GM21390 (cell line): Measurements from ENCODE around the gene CHI3L1.

Source experiments
- ATAC-seq: cut with Tn5 transposase; IDR thresholded peaks from one replicate; pipeline ENCODE4 v1.9.1; 2021; ENCODE audit not compliant: unreplicated experiment

The CHI3L1 gene

DNA sequence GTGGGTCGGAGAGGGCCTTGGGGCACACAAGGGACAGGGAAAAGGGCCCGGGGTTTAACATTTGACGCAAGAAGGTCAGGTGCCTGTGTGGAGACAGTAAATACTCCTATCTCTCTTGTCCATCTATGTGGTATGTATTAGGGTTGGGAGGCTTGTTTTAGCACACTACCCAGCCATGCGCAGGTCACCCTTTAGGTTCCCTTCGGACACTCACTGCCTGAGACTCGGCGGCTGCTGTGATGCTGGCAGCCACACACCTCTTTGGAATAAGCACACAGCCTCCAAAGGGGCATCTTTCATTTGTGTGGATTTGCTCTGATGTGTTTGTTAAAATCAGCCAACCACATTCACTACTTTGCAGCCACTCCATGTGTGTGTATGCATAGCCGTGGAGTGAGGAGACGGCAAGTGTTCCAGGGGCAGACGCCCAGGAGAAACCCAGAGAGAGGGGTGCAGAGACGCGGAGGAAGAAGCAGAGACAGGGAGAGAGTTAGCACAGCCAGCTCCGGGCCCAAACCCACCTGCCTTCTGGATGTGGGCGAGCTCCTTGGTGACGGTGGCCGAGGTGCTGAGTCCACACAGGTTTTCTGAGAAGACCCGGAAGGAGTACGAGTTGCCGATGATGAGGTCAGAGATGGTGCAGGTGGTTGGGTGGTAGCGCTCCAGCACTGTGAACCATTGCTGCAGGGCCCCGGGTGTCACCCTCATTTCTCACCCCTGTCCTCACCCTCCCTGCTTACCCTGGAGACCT, 16.6 kb downstream of the CHI3L1 start:
- ATAC-seq: no peak

DNA sequence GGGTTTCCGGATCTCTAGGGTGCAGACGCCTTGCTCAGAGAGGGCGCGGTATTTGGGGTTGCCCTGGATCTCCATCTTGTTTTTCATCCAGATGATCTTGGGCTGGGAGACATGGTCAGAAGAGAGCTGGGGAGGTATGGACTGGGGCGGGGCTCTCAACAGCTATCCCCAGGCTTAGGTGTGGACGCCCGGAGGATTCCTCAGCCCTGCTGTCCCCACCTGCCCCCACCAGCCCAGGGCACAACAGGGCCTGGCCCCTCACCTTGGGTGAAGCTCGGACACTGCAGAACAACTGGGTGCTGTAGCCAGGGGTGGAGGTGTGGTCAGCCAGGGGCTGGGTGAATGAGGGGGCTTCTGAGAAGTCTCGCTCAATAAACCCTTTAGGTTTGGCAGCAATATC, 17.5 kb downstream of the CHI3L1 start:
- ATAC-seq: no peak

GRCh38 chr1:203168256-203168786, 18.2 kb downstream of the CHI3L1 start:
- no peak for ATAC-seq

GRCh38 chr1:203167913-203168200, 18.6 kb downstream of the CHI3L1 start:
- ATAC-seq: no peak

DNA sequence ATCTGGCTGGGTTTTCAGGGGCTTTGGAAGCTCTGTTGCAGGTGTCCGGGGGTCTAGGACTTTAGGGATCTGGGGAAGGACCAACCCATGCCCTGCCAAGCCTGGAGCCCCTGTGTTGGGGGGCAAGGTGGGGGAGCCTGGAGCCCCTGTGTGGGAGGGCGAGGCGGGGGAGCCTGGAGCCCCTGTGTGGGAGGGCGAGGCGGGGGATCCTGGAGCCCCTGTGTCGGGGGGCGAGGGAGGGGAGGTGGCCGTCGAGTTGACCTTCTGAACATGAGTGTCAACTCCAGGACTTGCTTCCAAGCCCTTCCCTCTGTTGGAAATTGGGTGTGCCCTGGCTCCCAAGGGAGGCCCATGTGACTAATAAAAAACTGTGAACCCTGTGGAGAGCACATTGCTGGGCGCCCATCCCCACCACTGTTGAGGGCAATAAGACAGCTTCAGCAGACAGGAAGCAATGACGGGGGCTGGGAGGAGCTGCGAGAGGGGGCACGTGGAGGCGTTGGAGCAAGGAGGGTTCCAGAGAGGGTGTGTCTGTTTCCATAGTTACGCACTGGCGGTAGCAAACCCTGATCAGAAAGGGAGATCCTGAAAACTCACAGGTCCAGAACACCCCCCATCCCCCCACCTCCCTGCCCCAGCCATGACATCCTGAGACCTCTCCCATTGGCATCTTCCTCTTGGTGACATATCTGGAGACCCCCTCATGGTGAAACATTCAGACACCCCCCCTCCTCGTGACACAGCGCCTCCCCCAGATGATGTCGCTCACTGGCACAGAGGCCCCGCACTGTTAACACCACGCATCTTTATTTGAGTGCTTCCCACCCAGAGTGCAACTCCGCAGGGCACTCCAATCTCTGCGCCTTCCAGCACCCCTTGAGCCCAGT, 19.2 kb downstream of the CHI3L1 start:
- no peak for ATAC-seq

DNA sequence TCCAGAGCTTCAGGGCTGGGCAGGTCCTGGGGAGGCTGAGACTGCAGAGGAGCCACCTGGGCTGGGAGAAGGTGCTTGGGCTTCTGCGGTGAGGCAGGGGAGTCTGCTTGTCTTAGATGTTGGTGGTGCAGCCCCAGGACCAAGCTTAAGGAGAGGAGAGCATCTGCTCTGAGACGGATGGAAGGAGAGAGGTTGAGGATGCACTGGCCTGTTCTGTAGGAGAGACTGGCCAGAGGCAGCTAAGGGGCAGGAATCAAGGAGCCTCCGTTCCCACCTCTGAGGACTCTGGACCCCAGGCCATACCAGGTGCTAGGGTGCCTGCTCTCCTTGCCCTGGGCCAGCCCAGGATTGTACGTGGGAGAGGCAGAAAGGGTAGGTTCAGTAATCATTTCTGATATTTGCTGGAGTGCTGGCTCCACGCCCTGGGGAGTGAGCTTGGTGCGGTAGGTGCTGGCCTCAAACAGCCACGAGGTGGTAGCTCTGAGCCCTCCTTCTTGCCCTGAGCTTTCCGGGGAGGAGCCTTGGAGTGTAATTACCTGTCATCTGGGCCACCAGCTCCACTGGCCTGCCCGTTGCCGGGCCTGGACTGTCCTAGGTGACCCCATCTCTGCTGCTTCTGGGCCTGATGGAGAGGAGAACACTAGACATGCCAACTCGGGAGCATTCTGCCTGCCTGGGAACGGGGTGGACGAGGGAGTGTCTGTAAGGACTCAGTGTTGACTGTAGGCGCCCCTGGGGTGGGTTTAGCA, 20.1 kb downstream of the CHI3L1 start:
- no peak for ATAC-seq

- no peak for ATAC-seq
Measured at GRCh38 chr1:203165800-203166161, 20.7 kb downstream of the CHI3L1 start.

- ATAC-seq: no peak
Measured at GRCh38 chr1:203165101-203165799, 21.3 kb downstream of the CHI3L1 start.

DNA sequence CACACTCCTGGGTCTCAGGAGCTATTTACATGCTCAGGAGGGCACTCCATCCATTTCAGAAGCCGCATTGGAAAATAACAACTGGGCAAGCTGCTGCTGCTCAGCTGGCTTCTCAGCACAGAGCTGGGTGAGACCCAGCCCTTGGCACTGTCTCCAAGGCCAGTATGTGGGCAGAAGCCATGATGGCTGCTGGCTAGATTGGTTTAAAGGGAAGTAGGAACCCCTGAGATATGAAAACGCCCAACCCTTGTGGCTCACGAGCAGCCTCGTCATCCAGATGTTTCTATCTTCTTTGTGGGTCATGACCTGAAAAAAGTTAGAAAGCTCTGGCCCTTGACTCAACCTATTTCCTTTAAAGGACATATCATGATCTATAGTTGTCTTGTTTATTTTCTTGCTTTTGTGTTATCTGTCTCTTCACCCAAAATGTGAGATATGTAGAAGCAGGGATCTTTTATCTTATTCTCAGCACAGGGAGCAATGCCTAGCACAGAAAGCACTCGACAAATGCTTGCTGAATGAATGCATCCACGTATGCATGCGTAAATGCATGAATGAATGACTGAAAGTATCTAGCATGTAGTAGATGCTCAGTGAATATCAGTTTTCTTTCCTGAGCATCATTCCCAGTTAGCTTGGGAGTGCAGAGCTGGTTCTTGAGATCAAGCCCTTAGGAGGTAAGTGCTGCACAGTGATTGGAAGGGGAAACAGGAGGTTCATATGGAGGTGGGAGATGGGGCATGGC, 22.4 kb downstream of the CHI3L1 start:
- no peak for ATAC-seq

GRCh38 chr1:203162403-203162802, 24.1 kb downstream of the CHI3L1 start:
- ATAC-seq: no peak

DNA sequence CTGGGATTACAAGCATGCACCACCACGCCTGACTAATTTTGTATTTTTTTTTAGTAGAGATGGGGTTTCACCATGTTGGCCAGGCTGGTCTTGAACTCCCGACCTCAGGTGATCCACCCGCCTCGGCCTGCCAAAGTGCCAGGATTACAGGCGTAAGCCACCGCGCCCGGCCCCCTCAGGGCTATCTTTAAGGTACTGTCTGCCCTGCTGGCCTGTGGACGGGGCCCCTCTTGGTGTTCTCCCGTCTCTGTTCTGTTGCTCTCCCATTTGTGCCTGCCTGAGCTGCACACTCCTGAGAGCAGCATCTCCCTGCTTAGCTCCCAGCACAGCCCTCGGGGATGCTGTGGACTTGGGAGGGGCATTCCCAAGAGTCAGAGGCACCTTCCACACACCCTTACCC, 24.8 kb downstream of the CHI3L1 start:
- ATAC-seq: no peak

- ATAC-seq: no peak
Measured at GRCh38 chr1:203161175-203161574, 25.3 kb downstream of the CHI3L1 start.

- no peak for ATAC-seq
Measured at GRCh38 chr1:203159844-203160243, 26.7 kb downstream of the CHI3L1 start.

GRCh38 chr1:203158960-203159665, 27.4 kb downstream of the CHI3L1 start:
- no peak for ATAC-seq

GRCh38 chr1:203158423-203158822, 28.1 kb downstream of the CHI3L1 start:
- ATAC-seq: no peak

DNA sequence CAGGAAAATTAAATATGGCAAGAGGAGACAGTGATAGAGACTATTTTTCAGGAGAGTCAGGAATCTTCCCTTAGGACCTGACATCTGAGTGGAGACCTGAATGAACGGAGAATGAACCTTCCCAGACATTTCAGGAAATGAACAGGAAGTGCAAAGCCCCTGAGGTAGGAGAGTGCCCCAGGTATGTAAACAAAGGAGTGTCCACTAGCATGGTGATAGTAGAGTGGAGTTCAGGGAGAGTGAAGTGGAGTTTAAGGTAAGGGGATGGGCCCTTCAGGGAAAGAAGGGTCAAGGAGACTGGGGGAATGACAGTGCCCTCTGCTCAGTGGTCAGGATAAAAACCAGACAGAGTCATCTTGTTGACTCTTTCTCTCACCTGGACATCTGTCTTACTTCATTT, 30.2 kb downstream of the CHI3L1 start:
- no peak for ATAC-seq

GRCh38 chr1:203153989-203154821, 32.3 kb downstream of the CHI3L1 start:
- ATAC-seq: no peak

DNA sequence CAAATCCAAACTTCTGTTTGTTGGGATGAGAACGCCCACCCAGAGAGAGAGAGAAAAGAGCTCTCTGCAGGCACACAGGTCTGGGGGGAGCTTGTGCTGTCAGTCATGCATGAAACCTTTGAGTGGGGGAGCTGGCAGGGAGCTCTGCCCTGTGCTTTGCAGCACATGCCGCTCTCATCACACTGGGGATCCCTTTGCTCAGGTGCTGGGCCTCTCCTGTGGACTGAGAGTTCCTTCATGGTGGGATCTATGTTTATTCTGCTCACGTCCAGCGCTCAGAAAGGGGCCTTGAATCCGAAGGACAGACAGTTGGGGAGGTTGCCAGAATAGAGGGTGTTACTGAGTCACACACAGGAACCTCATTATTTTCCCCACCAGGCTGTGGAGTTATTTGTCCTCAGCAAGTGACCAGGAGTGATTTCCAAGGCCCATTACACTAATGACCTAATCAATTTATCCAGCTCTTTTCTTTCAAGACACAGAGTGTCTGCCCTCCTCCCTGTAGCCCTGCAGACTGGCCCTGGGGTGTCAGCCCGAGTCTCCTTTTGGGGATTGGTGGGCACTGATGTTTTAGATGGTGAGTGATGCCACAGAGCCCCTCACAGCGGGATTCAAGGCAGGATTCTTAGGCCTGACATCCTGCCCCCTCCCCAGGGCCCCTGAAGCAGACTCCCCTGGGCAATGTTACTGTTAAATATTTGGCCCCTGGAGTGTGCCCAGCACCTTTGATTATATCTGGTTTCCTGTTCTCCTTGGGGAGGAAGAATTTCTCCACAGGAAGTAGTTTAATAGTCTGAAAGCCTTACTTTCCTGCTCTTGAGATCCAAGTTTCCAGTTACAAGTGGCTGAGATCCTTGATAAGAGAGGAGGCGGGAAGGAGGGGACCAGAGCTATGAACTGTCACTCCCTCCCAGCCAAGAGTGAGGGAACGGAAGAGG, 33.2 kb downstream of the CHI3L1 start:
- no peak for ATAC-seq
